HG02852 (cell line): ENCODE measurements around the gene CHRM4.

Source experiments
- ATAC-seq: cut with Tn5 transposase; IDR thresholded peaks from one replicate; pipeline ENCODE4 v1.9.1; 2021; ENCODE audit warnings: mild to moderate bottlenecking, moderate library complexity; ENCODE audit not compliant: unreplicated experiment

CHRM4 gene

DNA sequence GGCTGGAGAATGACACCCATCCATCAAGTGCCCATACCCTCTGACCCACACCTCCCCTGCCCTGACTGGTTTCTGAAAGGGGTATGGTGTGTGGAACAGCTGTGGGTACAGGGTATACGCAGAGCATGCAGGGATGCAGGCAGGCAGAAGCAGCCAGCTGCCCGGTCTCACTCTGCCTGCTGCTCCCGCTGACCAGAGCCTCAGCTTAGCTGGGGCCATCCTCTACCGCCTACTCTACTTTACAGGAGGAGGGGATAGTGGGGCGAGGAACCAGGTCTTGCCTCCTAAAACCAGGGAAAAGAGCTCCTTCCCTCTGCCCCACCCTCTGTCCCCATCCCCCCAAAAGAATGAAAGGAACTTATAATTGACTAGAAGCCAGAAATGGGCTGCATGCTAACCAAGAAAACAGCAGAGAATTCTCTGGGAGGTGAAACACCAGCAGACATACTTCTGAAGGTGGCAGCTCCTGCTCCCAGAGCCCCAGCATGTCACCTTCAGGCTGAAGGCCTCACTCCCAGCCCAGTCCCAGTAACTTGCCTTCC lies 13.0 kb upstream of the CHRM4 start:
- ATAC-seq = no peak

DNA sequence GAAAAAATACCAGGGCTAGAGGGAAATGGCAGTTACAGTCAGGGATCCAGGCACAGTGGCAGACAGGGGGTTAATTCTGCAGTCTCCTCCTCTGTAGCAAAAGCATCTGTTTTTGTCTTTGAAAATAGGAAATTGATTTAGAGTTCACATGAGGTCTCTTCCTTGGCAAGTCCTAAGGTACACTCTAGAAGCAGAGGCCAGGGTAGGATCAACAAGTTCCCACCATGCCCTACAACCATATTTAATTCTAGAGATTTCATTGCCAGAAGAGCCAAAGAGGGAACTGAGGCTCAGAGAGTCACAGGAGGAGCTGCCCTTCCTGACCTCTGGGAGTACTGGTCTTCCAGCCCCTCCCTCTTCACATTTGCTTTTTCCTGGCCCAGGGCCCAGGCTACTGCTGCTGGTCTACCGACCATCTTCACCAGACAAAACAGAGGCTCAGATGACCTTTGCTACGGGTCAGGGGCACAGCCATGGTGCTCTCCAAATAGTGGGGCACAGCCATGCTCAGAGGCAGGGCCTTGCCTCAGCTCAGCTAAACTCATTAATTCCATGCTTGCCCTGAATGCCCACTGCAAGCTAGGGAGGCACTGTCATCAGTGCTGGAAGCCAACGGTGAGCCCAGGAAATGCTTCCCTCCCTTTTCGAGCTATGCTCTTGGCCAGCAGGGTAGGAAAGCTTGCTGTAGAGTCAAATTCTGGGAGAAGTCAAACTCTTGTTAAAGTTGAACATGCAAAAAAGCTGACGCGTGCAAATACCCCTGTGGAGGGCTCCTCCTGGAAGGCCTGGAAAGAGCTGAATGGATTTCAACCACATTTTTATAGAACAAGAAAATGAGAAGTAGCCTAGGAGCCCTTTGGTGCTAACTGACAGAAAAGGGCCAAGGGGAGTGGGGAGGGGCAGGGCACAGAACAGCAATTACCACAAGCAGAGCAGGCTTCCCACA lies 11.7 kb upstream of the CHRM4 start:
- ATAC-seq = no peak

DNA sequence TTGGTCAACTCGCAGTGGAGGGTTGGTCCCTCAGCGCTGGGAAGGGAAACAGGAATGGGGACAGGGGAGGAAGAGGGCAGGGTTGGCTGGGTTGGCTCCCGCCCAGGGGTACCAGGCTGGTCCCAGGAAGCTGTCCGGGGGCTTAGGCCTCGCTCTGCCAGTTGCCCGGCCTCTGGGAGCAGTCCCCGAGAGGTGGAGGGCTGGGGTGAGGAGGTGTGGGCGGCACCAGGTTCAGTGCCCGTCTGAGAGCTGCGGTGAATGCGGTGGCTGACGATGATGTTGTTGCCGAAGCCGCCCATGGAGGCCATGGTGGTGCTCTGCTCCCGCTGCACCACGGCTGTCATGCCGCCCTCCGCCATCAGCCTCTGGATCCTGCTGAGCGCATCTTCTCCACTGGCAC lies 6.0 kb upstream of the CHRM4 start:
- ATAC-seq = no peak

DNA sequence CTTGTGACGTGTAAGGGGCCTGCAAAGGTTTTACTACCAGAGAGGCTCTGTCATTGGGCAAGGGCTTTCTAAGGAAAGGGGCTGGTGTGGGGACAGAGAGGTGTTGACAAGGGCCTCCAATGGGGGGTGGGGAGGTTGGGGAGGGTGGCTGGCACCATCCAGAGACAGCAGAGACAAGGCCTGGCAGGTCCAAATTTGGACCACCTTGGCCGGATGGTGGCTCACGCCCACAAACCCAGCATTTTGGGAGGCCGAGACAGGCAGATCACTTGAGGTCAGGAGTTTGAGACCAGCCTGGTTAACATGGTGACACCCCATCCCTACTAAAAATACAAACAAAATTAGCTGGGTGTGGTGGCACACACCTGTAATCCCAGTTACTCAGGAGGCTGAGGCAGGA lies 2.2 kb upstream of the CHRM4 start:
- no peak for ATAC-seq

DNA sequence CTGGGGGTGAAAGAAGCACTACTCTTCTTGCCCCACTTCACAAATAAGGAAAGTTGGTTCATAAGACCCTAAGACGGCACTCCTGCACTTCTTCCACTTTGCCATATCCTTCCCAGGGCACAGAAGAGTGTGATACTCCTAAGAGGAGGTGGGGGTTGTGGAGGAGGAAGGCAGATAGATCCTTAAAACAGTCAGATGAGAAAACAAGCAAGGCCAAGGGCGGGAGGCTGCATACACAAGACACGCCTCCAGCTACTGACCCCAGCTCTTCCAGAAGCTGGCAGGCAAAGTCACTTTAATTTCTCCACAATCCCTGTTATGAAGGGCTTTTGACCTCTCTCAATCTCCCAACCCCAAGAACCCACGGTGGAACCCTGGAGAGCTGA lies 1.6 kb upstream of the CHRM4 start:
- ATAC-seq = no peak

DNA sequence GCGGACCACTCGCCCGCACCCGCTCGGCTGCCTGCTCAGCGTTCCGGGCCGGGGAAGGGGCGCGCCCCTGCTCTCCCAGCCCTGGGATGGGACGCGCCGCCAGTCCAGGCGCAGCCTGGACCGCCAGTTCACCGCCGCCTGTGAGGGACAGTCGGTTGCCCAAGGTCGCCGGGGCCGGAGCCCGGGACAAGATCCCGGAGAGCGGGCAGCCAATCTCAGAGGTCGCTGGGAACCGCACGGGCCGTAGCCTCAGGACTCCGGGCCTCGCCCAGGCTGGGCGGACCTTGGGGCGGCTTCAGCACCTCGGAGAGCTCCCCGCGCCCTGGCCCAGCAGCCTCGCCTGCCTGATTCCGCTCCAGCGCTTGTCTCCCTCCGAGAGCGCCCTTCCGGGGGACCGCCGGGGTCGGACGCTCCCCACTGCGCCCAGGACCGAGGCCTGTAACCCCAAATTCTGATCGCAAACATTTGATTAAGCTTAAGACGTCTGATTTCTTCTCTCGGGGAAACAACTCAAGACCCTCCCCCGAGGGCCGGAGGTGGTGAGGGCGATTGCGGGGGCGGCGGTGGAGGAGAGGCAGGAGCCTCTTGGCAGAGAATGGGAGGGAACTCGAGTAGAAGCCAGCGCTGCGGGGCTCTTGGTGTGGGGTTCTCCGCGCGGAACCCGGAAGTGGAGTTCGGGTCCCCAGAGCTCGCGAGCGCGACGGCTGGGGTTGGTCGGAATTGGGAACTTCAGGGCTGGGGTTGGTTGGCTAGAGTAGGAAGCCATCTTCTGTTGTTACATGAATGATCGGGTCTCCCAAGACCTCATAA lies 1.1 kb upstream of the CHRM4 start:
- peak; percentile 66 for ATAC-seq

DNA sequence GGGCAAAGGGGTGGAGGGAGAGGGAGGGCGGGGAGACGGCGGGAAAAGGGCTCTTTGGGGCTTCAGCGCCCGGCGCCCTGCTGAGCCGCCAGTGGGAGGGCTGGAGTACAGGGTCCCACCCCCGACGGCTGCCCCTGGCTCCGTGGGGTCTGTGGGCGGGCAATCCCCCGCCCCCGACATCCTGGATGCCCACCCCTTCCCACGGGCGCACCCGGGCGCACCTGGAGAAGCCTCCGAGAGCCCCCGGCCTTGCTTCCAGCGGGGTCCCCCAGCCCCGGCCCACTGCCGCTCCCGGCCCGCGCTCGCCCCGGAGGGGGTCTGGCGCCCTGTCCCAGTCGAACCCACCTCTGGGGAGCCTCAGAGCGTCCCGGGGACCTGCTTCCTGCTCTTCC lies 394 bp downstream of the CHRM4 start:
- ATAC-seq = no peak

DNA sequence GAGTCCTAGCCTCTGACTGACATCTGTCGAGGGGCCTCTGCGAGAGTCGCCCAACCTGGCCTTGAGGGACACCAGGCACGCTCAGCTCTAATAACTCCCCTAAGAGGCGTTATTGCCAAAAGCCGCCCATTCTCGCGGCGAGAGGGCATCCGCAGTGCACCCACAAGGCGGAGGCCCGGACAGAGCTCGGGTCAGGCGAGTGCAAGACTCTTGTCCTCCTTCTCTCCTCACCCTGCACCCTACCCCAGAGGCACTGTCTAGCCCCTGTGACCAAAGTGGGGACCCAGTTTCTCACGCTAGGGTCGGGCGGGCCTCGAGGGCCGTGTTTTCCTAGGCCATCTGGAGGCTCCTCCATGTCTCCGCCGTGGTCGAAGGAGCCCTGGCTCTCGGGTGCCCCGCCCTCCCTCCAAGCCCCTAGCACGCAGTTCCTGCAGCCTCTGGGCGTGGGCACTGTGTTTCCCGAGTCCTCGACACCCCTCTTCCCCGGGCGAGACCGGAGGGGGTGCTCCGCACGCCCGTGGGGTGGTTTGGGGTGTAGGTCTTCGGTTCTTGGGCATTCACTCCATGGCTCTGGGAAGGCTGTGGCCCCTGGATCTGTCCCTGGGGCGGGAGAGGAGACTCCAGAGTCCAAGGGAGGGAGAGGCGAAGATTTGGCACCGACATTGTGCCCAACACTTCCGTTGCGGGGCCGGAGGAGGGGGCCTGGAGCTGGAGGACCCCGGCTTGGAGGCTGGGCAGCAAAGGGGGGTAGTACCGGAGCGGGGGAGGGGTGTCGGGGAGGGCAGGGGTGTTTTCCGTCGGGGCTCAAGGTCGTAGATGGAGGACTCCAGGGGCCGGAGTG lies 1.0 kb downstream of the CHRM4 start:
- ATAC-seq = no peak

DNA sequence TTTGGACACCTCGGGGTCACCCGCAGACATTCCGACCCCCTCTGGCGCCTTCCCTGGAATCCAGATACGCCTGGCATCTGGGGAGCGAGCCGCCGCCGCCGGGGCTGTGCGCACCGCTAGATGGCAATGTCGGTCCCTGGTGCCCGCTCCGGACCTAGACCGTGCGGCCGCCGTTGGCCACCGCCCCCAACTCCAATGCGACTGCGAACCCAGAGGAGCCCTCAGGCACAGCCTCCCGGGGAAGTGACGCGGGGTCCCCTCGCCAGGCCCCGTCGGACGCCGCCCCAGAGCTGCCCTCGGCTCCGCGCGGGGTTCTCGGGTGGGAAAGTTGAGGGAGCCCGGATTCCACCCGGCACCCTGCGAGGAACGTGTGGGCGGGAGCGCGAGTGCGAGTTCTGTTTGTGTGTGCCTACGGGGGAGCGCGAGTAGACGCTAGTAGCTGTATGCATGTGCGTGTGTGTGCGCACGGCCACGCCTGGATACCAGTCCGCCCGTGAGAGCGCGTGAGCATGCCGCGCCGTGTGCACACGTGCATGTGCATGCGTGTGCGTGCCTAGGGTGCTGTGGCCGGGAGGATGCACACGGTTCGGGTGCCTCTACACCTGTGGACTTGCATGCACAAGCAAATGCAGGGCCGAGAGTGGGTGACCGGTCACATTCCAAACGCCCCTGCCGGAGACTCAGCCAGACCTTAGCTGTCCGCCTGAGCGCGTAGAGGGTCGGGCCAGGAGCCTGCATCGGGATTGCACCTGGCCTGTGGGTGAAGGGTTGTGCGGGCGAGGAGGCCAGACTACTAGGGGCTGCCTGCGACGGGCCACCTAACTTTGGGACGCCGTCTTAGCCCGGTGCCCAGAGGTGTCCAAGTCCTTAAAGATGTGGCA lies 1.9 kb downstream of the CHRM4 start:
- peak; percentile 42 for ATAC-seq

DNA sequence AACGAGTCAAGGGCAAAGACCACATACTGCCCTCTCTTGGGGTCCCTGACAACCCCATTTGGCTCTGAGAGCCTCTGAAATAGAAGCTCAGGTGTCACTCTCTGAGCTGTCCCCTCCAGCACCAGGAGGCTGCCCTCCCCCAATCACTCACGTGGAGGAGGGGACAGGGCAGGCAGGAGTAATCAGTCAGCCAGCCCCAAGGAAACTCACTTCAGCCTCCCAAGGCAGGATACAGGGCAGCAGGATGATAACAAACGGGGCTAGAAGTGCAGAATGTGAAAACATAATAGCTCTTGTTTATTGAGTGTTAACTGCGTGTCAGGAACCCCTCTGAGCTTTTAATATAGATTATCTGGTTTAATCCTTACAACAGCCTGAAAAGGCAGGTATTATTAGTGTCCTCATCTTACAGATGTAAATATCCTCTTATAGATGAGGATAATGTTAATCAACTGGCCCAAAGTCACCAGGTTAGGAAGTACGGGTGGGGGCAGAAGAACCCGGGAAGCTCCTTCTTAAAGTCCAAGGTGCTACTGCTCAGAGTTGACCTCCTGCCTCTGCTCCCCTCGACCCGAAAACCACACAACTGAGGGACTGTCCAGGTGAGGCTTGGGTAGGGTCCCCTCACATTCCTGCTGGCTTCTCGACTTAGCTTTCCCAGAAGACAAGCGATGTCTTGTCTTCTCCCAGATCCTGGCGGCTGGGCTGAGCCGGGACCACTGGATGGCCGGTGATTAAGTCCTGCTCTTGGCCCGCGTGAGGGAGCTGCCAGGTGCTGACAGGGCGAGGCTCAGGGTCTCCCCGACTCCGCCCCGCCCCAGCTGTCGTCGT lies 2.7 kb downstream of the CHRM4 start:
- ATAC-seq = no peak

DNA sequence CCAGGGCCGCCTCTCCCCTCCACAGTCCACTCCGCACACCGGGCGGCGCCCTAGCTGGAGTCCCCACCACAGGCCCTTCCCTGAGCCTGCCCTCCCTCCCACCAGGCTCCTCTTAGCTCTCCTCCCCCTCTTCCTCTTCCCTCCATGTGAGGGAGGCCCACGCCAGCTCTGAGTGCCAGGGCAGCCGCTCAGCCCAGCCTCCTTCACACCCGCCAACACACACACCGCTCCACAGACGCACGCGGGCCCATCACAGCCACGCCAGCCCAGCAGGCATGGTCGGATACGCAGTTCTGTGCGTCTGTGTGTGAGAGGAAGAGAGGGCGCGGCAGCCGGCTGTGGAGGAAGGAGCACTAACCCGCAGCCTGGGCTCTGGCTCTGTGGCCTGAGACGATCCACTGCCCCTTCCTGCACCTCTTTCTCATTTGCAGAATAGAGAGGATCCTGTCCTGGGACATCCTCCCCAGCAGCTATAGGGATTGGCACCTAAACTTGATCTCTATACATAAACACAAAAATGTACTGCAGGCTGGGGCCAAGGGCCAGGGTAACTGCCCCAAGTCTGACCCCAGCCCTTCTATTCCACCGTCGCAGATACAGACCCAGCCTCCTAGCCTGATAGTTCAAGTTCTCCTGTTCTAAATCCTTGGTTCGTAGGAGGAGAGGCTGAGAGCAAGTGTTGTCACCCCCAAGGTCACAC lies 3.5 kb downstream of the CHRM4 start:
- no peak for ATAC-seq

DNA sequence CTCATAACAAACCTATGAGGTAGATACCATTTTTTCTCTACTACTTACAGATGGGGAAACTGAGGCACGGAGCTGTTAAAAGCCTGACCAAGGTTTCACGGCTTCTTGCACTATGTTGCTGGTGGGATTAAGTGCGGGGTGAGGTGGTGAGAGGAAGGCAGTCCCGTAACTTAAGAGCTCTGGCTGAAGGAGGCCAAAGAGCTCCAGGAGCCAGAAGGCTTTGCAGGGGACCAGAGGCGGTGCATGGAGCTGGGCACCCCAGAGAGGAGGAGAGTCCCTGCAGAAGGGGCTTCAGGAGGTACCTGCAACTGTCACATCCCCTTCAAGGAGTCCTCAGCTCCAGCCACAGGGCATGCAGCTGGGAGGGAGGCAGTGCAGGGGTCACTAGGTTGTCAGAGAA lies 4.1 kb downstream of the CHRM4 start:
- ATAC-seq = no peak

DNA sequence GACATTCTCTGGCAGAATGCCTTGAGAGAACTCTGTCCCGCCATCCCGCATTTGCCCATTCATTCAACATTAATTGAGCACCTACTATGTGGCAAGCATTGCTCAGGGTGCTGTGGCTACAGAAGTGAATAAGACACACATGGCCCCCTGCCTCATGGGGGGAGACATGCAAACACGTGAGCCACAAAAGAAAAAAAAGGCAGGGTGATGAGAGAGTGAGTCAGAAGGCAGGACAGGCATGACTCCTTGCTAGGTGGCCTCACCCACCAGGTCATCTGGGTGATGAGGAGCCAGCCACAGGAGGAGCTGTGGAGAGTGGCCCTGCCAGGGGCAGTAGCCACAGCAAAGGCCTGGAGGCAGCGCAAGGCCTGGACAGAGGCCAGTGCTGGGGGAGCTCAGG lies 4.9 kb downstream of the CHRM4 start:
- no peak for ATAC-seq

DNA sequence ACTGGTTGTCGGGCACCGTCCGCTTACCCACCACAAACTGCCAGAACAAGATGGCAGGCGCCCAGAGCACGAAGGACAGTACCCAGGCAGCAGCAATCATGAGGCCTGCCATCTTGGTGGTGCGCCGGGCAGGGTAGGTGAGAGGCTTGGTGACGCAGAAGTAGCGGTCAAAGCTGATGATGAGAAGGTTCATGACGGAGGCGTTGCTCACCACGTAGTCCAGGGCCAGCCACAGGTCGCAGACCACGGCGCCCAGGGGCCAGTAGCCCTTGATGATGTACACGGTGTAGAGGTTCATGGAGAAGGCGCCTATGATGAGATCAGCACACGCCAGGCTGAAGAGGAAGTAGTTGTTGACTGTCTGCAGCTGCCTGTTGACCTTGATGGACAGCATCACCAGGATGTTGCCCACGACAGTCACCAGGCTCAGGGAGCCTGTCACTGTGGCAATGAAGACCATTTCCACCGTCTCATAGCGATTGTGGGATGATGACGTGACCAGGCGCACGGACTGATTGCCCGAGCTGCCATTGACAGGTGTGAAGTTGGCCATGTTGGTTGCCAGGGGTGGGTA lies 5.5 kb downstream of the CHRM4 start:
- no peak for ATAC-seq

DNA sequence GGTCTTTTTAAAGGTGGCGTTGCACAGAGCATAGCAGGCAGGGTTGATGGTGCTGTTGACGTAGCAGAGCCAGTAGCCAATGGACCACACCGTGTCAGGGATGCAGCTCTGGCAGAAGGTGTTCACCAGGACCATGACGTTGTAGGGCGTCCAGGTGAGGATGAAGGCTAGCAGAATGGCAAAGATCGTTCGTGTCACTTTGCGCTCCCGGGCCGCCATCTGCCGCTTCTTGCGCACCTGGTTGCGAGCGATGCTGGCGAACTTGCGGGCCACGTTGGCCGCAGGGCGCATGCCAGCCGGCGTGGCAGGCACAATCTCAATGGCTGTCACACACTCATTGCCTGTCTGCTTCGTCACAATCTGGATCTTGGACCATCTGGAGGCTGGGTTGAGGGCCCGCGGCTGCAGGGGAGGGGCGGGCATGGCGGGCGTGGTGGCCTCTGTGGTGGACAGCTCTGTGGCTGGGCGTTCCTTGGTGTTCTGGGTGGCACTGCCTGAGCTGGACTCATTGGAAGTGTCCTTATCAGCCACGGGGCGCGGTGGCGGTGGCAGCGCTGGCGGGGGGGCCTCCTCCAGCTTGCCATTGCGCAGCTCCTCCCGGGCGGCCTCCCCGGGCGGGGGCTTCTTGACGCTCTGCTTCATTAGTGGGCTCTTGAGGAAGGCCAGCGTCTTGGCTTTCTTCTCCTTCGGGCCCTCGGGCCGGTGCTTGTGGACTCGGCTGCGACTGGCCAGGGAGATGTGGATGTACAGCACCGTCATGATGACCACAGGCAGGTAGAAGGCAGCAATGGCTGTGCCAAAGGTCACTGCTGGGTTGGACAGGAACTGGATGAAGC lies 6.2 kb downstream of the CHRM4 start:
- no peak for ATAC-seq

DNA sequence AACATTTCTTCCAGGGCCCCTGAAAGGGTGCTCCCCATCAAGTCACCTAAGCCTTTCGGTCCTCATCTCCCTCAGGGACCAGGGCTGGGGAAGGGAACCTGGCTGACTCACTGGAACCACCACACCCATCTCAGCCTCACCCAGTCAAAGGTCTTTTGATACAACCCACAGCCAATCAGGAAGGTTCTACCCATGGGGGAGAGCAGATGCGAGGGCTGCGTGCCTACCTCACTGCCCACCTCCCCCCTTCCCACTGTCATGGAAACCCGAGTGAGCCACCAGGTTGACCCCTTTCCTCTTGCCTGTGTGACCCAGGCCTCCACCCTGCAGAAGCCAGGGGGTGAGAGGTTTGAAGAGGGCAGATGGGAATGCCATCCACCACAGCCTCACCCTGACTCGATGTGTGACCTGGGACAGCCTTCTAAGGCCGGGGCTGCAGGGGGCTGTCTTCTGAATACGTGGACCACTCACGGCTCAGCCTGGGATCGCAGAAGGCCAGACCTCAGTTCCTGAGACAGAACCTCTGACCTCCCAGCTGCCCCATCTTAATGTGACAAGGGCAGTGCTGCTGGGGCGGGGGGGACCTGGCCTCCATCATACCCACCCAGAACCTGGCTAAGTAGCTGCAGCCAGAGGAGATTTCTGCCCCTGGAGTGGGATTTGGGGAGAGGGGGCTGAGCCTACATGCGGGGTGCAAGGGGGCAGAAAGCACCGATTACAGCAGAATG lies 7.4 kb downstream of the CHRM4 start:
- ATAC-seq = no peak

DNA sequence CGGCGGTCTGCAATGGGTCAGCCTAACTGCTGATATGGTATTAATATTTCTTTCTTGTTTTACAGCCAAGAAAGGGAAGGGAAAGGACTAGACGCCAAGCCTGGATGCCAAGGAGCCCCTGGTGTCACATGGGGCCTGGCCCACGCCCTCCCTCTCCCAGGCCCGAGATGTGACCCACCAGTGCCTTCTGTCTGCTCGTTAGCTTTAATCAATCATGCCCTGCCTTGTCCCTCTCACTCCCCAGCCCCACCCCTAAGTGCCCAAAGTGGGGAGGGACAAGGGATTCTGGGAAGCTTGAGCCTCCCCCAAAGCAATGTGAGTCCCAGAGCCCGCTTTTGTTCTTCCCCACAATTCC lies 8.2 kb downstream of the CHRM4 start:
- no peak for ATAC-seq
